Neuron (in vitro differentiated cells): ENCODE measurements around the gene WDR44.

Experiments used
- H2AFZ ChIP-seq: one replicate; pipeline ENCODE4 v1.6.1; 2013; ENCODE audit warnings: low read depth, mild to moderate bottlenecking, inconsistent platforms, low read length, moderate library complexity
- H3K27me3 ChIP-seq: one replicate; pipeline ENCODE4 v1.6.1; 2013; ENCODE audit warnings: low read length; ENCODE audit not compliant: insufficient read depth
- H3K36me3 ChIP-seq: one replicate; pipeline ENCODE4 v1.6.1; 2013; ENCODE audit warnings: low read length; ENCODE audit not compliant: insufficient read depth
- H3K4me1 ChIP-seq: one replicate; pipeline ENCODE4 v1.6.1; 2013; ENCODE audit warnings: low read length; ENCODE audit not compliant: insufficient read depth
- H3K4me3 ChIP-seq: 2 replicates; pipeline ENCODE4 v1.5.1; 2013; ENCODE audit warnings: mild to moderate bottlenecking, low read length, moderate library complexity
- H3K9me3 ChIP-seq: one replicate; pipeline ENCODE4 v1.6.1; 2013; ENCODE audit warnings: low read length

WDR44 gene

GRCh38 chrX:118370921-118371624 lies 25.2 kb downstream of the WDR44 start:
- Histone ChIP-seq H3K9me3 (no peaks in the 10 kb centered on the region), H3K27me3 (no peaks in the 10 kb centered on the region), H3K4me3 (no peak overlapping the region), H3K36me3 (no peaks in the 10 kb centered on the region), H3K4me1 (peaks cover 5% of the 10 kb centered on the region), H2AFZ (no peak overlapping the region)

DNA sequence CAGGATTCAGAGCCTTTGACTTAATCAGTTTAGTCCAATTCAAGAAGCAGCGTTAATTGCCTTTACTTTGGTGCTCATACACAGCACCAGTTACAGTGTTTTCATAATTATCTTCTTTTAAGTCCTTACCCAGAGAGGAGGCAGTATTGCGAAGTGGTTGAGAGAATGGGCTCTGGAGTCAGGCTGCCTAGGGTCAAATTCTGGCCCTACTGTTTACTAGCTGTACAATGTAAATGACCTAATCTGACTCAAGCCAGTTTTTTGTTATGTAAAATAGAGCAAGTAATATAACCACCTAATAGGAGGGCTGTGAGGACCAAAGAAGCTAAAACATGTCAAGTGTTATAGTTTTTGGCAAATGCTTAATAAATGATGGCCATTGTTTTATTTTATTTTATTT lies 27.6 kb downstream of the WDR44 start:
- H3K36me3 ChIP-seq: no peaks in the 10 kb centered on the region
- H3K27me3 ChIP-seq: no peaks in the 10 kb centered on the region
- no peaks in the 10 kb centered on the region for H3K9me3 ChIP-seq
- H3K4me3 ChIP-seq: no peak overlapping the region
- peaks cover 5% of the 10 kb centered on the region for H3K4me1 ChIP-seq
- no peak overlapping the region for H2AFZ ChIP-seq

- no peaks in the 10 kb centered on the region for H3K4me1 ChIP-seq
- H3K36me3 ChIP-seq: no peaks in the 10 kb centered on the region
- H3K9me3 ChIP-seq: no peaks in the 10 kb centered on the region
- H2AFZ ChIP-seq: no peak overlapping the region
- no peak overlapping the region for H3K4me3 ChIP-seq
- no peaks in the 10 kb centered on the region for H3K27me3 ChIP-seq
Observed at GRCh38 chrX:118383120-118383519, 37.2 kb downstream of the WDR44 start.

DNA sequence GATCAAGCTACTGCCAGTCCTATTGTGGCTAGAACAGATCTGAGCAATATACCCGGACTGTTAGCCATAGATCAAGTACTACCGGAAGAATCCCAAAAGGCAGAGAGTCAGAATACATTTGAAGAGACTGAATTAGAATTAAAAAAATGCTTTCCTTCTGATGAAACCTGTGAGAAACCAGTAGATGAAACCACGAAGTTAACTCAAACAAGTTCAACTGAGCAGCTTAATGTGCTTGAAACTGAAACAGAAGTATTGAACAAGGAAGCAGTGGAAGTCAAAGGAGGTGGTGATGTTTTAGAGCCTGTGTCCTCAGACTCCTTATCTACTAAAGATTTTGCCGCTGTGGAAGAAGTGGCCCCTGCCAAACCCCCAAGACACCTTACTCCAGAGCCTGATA lies 46.8 kb downstream of the WDR44 start:
- Histone ChIP-seq H3K27me3 (no peaks in the 10 kb centered on the region), H3K36me3 (no peaks in the 10 kb centered on the region), H3K9me3 (no peaks in the 10 kb centered on the region), H3K4me3 (no peak overlapping the region), H2AFZ (no peak overlapping the region), H3K4me1 (no peaks in the 10 kb centered on the region)

GRCh38 chrX:118396113-118396512 lies 50.2 kb downstream of the WDR44 start:
- Histone ChIP-seq H3K36me3 (peaks cover 5% of the 10 kb centered on the region), H3K4me1 (no peaks in the 10 kb centered on the region), H3K27me3 (no peaks in the 10 kb centered on the region), H3K4me3 (no peak overlapping the region), H2AFZ (no peak overlapping the region), H3K9me3 (no peaks in the 10 kb centered on the region)

GRCh38 chrX:118418811-118419251 lies 72.9 kb downstream of the WDR44 start:
- no peaks in the 10 kb centered on the region for H3K4me1 ChIP-seq
- no peaks in the 10 kb centered on the region for H3K9me3 ChIP-seq
- H3K27me3 ChIP-seq: no peaks in the 10 kb centered on the region
- no peak overlapping the region for H3K4me3 ChIP-seq
- no peaks in the 10 kb centered on the region for H3K36me3 ChIP-seq
- H2AFZ ChIP-seq: no peak overlapping the region

DNA sequence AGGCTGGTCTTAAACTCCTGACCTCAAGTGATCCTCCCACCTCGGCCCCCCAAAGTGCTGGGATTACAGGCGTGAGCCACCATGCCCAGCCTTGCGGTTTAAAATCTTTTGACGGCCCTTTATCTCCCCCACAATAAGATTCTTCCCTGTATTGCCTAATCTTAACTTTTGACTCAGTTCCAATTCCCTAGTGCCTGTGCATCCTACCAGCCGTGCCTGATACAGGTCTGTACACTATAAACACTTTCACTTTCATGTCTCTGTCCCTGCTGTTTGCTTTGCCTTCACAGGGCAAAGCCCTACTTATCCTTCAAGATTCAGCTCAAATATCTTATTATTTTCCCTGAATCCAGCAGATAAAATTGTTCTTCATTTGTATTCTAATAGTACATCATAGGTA lies 74.6 kb downstream of the WDR44 start:
- Histone ChIP-seq H3K9me3 (no peaks in the 10 kb centered on the region), H3K4me1 (no peaks in the 10 kb centered on the region), H3K36me3 (no peaks in the 10 kb centered on the region), H3K27me3 (no peaks in the 10 kb centered on the region), H3K4me3 (no peak overlapping the region), H2AFZ (no peak overlapping the region)

- H3K9me3 ChIP-seq: no peaks in the 10 kb centered on the region
- H3K36me3 ChIP-seq: no peaks in the 10 kb centered on the region
- H2AFZ ChIP-seq: no peak overlapping the region
- H3K4me1 ChIP-seq: no peaks in the 10 kb centered on the region
- no peaks in the 10 kb centered on the region for H3K27me3 ChIP-seq
- H3K4me3 ChIP-seq: no peak overlapping the region
Observed at GRCh38 chrX:118423558-118423957, 77.7 kb downstream of the WDR44 start.

GRCh38 chrX:118432799-118433198 lies 86.9 kb downstream of the WDR44 start:
- no peak overlapping the region for H3K4me3 ChIP-seq
- no peaks in the 10 kb centered on the region for H3K9me3 ChIP-seq
- no peaks in the 10 kb centered on the region for H3K4me1 ChIP-seq
- H3K27me3 ChIP-seq: peaks cover 3% of the 10 kb centered on the region
- peaks cover 11% of the 10 kb centered on the region for H3K36me3 ChIP-seq
- no peak overlapping the region for H2AFZ ChIP-seq

DNA sequence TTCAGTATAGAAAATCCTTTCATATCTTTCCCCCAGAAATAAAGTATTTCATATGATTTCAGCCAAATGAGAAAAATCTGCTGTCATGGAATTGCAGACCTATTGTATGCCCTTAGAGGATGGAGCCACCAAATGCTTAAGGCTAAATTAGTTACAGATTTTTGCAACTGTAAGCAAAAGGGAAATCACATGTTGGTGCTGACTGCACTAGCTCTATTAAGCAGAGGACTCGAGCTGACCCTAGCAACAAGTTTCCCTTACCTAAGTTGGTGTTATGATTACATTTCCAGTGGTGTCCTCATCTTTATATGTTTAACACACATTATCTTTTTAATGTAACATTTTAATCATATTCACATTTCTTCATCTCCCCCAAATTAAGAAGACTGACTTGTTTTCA lies 91.4 kb downstream of the WDR44 start:
- H3K27me3 ChIP-seq: peaks cover 3% of the 10 kb centered on the region
- H2AFZ ChIP-seq: no peak overlapping the region

DNA sequence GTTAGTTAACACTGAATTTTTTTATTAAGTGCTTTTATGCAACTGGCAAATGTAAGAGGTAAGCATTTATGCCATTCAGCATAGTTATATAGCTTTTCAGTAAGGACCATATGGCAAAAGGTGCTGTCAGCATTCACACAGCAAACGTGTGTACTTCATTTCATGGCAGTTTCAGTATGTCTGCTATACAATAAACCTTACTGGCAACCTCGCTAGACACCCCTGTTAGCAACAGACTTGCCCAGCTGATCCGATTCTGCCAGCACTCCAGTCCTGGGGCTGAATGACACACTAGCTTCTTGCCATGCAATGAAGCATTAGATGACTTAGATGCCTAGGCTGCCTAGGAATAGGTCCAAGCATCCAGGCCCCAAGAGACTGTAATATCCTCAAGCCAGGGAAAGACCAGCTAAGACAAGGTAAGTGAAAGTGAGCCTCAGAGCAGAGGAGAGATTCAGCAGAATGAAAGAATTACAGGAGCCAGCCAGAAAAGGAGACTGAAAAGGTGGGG lies 102.4 kb downstream of the WDR44 start:
- no peaks in the 10 kb centered on the region for H3K36me3 ChIP-seq
- H3K9me3 ChIP-seq: no peaks in the 10 kb centered on the region
- H3K4me1 ChIP-seq: no peaks in the 10 kb centered on the region
- H2AFZ ChIP-seq: no peak overlapping the region
- H3K4me3 ChIP-seq: no peak overlapping the region
- H3K27me3 ChIP-seq: no peaks in the 10 kb centered on the region

More for the DNA sequence above, 91.4 kb downstream of the WDR44 start:
- Histone ChIP-seq H3K4me3 (no peak overlapping the region), H3K9me3 (no peaks in the 10 kb centered on the region), H3K36me3 (peaks cover 9% of the 10 kb centered on the region), H3K4me1 (no peaks in the 10 kb centered on the region)

GRCh38 chrX:118455013-118455412 lies 109.1 kb downstream of the WDR44 start:
- Histone ChIP-seq H3K4me3 (no peak overlapping the region), H3K9me3 (no peaks in the 10 kb centered on the region), H3K36me3 (no peaks in the 10 kb centered on the region), H2AFZ (no peak overlapping the region), H3K27me3 (no peaks in the 10 kb centered on the region), H3K4me1 (no peaks in the 10 kb centered on the region)

GRCh38 chrX:118459494-118459893 lies 113.6 kb downstream of the WDR44 start:
- Histone ChIP-seq H3K9me3 (no peaks in the 10 kb centered on the region), H3K4me1 (no peaks in the 10 kb centered on the region), H3K36me3 (no peaks in the 10 kb centered on the region), H3K27me3 (no peaks in the 10 kb centered on the region), H2AFZ (no peak overlapping the region), H3K4me3 (no peak overlapping the region)

GRCh38 chrX:118464501-118464900 lies 118.6 kb downstream of the WDR44 start:
- Histone ChIP-seq H3K36me3 (no peaks in the 10 kb centered on the region), H3K4me3 (no peak overlapping the region), H3K4me1 (no peaks in the 10 kb centered on the region), H3K9me3 (no peaks in the 10 kb centered on the region), H3K27me3 (no peaks in the 10 kb centered on the region), H2AFZ (no peak overlapping the region)
